ENCODE data around the gene ATOX1.
"Not testable (repeated sequence)": the region's sequence is repeated elsewhere in the genome, so short reads cannot be mapped to it uniquely, and the experiment has no call there.

The ATOX1 gene

DNA sequence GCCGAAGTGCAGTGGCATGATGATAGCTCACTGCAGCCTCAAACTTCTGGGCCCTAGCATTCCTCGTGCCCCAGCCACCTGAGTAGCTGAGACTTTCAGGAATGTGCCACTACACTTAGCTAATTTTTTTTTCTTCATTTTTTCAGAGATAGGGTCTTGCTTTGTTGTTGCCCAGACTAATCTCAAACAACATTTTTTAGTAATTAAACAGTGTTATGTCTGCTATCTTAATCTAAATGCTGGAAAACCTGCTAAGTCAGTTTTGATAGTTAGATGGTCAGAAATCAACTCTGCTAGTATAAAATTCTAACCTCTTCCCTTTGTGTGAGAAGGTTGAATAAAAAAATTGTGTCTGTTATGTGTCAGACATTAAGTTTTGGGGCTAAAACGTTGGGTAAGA lies 25.7 kb upstream of the ATOX1 start:
- FAIRE-seq (no peak), DNase-seq (ENCODE audit: insufficient read length, low spot score) (no peak)
- no peak for TF ChIP-seq PAX5 (IDR thresholded peaks at IDR 0.05; ENCODE audit: insufficient read depth, low read length, severe bottlenecking)
- no peak for TF ChIP-seq TAF1 (IDR thresholded peaks at IDR 0.05; ENCODE audit: low read depth, low read length)
- no peak for TF ChIP-seq POLR2A (IDR thresholded peaks at IDR 0.05; ENCODE audit: low read depth, low read length)
- no peak for TF ChIP-seq SPI1 (IDR thresholded peaks at IDR 0.05; ENCODE audit: low read depth, low read length)
- no peak for TF ChIP-seq POLR2AphosphoS5 (IDR thresholded peaks at IDR 0.05; ENCODE audit: low read depth, low read length)
- TF ChIP-seq POU2F2 (IDR thresholded peaks at IDR 0.05; ENCODE audit: low read depth, low read length), result no peak

DNA sequence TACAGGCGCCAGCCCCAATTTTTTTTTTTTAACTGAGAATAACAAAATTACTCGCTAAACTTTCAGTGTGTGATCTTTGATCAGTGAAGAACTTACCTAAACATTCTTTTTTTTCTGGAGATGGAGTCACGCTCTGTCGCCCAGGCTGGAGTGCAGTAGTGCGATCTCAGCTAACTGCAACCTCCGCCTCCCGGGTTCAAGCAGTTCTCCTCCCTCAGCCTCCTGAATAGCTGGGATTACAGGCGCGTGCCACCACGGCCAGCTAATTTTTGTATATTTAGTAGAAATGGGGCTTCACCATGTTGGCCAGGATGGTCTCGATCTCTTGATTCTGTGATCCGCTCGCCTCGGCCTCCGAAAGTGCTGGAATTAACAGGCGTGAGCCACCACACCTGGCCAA lies 25.2 kb upstream of the ATOX1 start:
- FAIRE-seq; DNase-seq (ENCODE audit: insufficient read length, low spot score): not testable (repeated sequence)

DNA sequence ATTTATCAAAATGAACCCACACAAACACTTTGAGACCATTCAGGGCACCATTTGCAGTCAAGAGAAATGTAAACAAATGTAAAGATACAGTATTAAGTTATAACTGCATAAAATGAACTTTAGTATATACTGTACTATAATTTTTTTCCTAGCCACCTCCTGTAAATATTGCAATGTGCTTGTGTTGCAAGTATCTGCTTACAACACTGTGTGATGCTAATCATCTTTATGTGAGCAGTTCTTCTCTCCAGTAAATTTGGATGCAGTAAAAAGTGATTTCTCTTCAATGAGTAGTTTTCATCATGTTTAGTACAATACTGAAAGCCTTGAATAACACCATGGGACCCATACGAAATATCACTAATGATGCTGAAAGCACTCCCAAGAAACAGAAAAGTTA lies 22.8 kb upstream of the ATOX1 start:
- FAIRE-seq (no peak), DNase-seq (ENCODE audit: insufficient read length, low spot score) (no peak)
- TF ChIP-seq TAF1 (IDR thresholded peaks at IDR 0.05; ENCODE audit: low read depth, low read length) (no peak), PAX5 (IDR thresholded peaks at IDR 0.05; ENCODE audit: insufficient read depth, low read length, severe bottlenecking) (no peak), POLR2A (IDR thresholded peaks at IDR 0.05; ENCODE audit: low read depth, low read length) (no peak), POLR2AphosphoS5 (IDR thresholded peaks at IDR 0.05; ENCODE audit: low read depth, low read length) (no peak), SPI1 (IDR thresholded peaks at IDR 0.05; ENCODE audit: low read depth, low read length) (no peak), POU2F2 (IDR thresholded peaks at IDR 0.05; ENCODE audit: low read depth, low read length) (no peak)

DNA sequence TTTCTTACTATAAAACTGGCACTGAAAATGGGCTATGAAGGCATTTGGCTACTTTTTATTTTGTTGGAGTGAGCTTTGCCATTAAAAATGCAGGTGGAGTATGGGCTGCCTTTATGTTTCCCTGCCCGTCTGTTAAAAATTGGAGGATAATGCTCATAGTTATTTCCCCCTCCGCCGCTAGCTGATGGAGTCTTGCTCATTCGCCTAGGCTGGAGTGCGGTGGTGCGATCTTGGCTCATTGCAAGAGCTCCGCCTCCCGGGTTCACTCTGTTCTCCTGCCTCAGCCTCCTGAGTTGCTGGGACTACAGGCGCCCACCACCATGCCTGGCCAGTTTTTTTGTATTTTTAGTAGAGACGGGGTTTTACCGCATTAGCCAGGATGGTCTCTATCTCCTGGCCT lies 21.9 kb upstream of the ATOX1 start:
- DNase-seq (ENCODE audit: insufficient read length, low spot score) (no peak), FAIRE-seq (no peak)
- no peak for TF ChIP-seq POU2F2 (IDR thresholded peaks at IDR 0.05; ENCODE audit: low read depth, low read length)

DNA sequence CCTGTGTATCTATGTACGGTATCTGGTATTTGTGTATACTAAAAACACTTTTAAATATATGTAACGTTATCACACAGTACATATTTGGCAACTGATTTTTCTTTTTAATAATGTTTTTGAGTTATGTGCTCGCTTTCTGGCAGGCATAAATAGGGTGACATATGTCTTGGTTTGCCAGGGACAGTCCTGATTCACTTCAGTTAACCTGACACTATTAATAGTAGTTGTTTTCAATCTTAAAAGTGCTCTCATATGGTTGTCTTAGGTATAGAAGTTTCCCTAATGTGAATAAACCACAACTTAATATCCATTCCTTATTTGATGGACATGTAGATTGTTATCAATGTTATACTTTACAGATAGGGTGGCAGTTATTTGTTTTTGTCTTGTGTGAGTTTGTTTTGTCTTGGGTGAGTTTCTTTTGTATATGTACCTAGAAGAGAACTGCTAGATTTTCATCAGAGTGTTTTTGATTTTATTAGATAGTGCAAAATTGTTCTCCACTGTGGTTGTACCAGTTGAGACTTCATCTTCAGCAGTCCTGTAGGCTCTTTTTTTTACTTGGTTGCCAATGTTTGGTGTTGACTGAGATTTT lies 21.2 kb upstream of the ATOX1 start:
- no peak for FAIRE-seq
- TF ChIP-seq SPI1 (IDR thresholded peaks at IDR 0.05; ENCODE audit: low read depth, low read length) (no peak), POU2F2 (IDR thresholded peaks at IDR 0.05; ENCODE audit: low read depth, low read length) (no peak), POLR2AphosphoS5 (IDR thresholded peaks at IDR 0.05; ENCODE audit: low read depth, low read length) (no peak), PAX5 (IDR thresholded peaks at IDR 0.05; ENCODE audit: insufficient read depth, low read length, severe bottlenecking) (no peak), TAF1 (IDR thresholded peaks at IDR 0.05; ENCODE audit: low read depth, low read length) (no peak), POLR2A (IDR thresholded peaks at IDR 0.05; ENCODE audit: low read depth, low read length) (no peak)

DNA sequence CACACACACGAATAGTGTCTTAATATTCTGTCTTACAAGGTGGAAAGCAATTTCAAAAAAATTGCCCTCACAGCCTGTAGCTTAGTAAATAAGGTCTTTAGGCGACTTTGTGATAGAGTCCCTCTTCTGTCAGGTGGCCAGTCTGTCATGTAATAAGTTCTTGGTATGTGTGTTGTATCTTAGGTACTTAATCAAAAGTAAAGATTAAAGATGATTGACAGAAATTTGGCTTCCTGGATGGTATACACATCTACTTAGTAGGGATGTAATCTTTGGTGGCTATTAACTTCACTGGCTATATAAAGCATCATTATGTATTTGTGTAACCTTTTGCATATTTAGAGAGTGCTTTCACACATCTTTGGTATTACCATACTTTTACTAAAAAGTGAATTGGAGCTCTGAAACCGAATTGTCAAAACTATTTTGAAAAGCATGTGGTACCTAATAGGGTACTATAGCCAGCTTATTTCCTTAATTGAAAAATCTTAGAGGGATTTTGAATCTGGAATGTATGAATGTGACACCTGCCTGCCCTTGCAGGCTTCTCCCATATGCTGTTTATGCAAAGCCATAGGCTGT lies 16.7 kb upstream of the ATOX1 start:
- no peak for FAIRE-seq
- no peak for DNase-seq (ENCODE audit: insufficient read length, low spot score)
- TF ChIP-seq POU2F2 (IDR thresholded peaks at IDR 0.05; ENCODE audit: low read depth, low read length) (no peak), POLR2AphosphoS5 (IDR thresholded peaks at IDR 0.05; ENCODE audit: low read depth, low read length) (no peak), TAF1 (IDR thresholded peaks at IDR 0.05; ENCODE audit: low read depth, low read length) (no peak), SPI1 (IDR thresholded peaks at IDR 0.05; ENCODE audit: low read depth, low read length) (no peak), PAX5 (IDR thresholded peaks at IDR 0.05; ENCODE audit: insufficient read depth, low read length, severe bottlenecking) (no peak), POLR2A (IDR thresholded peaks at IDR 0.05; ENCODE audit: low read depth, low read length) (no peak)

More for the DNA sequence above, 21.2 kb upstream of the ATOX1 start:
- no peak for DNase-seq (ENCODE audit: insufficient read length, low spot score)

DNA sequence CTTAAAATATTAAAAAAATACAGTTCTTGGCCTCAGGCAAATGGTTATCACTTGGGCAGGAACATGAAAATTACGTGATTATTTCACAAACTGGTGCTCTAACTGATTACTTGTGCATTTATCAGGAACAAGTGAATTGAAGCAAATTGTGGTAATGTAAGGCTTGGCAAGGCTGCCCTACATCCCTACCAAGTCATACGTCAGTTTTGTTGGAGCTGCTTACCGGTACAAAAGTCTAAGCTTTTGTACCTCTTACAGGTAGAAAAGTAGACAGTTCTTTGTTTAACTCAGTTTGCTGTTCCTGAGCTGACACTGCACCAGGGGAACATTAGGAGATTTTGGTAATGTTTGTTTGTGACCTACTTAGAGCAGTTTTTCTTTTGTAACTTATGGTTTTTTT lies 15.5 kb upstream of the ATOX1 start:
- DNase-seq (ENCODE audit: insufficient read length, low spot score) (no peak), FAIRE-seq (no peak)
- TF ChIP-seq POLR2AphosphoS5 (IDR thresholded peaks at IDR 0.05; ENCODE audit: low read depth, low read length) (no peak), TAF1 (IDR thresholded peaks at IDR 0.05; ENCODE audit: low read depth, low read length) (no peak), POU2F2 (IDR thresholded peaks at IDR 0.05; ENCODE audit: low read depth, low read length) (no peak), PAX5 (IDR thresholded peaks at IDR 0.05; ENCODE audit: insufficient read depth, low read length, severe bottlenecking) (no peak), SPI1 (IDR thresholded peaks at IDR 0.05; ENCODE audit: low read depth, low read length) (no peak), POLR2A (IDR thresholded peaks at IDR 0.05; ENCODE audit: low read depth, low read length) (no peak)

DNA sequence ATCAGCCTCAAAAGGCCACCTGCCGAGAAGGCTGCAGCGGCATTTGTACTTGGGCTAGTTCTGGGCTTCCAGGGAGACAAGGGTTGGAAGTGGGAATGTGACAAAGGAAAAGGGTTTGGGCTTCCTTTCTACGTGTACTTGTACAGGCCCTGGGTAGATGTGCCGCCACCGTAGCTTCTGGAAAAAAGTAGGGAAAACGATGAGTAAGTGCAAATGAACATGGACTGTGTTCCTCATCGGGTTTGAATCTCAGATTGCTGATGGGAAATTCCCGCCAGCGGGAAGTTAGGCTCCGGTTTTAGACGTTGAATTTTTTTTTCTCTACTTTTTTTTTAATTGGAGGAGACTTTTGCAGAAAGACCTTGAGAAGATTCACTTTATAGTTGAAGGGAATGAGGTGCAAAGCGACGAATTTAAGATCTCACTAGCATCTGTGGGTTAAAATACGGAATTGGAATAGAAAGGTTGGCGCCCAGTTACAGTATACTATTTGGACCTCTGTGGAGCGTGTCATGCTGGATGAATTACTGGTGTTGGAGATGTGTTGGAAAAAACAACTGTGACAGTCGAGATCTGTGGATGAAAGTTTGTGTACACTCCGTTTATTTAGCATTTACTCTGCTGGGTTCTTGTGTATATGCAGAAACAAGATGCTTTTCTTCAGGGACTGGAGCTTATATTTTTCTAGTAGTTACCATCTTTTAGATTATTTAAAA lies 14.6 kb upstream of the ATOX1 start:
- FAIRE-seq (peak; percentile 45), DNase-seq (ENCODE audit: insufficient read length, low spot score) (no peak)
- no peak for TF ChIP-seq PAX5 (IDR thresholded peaks at IDR 0.05; ENCODE audit: insufficient read depth, low read length, severe bottlenecking)
- TF ChIP-seq POLR2A (IDR thresholded peaks at IDR 0.05; ENCODE audit: low read depth, low read length), result 0 out of 2 replicates have a peak, but pooled peaks have one; percentile 4
- TF ChIP-seq POLR2AphosphoS5 (IDR thresholded peaks at IDR 0.05; ENCODE audit: low read depth, low read length), result no peak; the same call in 1 of the 2 replicates
- no peak for TF ChIP-seq TAF1 (IDR thresholded peaks at IDR 0.05; ENCODE audit: low read depth, low read length)
- TF ChIP-seq SPI1 (IDR thresholded peaks at IDR 0.05; ENCODE audit: low read depth, low read length), result no peak
- TF ChIP-seq POU2F2 (IDR thresholded peaks at IDR 0.05; ENCODE audit: low read depth, low read length), result 0 out of 2 replicates have a peak, but pooled peaks have one; percentile 5

DNA sequence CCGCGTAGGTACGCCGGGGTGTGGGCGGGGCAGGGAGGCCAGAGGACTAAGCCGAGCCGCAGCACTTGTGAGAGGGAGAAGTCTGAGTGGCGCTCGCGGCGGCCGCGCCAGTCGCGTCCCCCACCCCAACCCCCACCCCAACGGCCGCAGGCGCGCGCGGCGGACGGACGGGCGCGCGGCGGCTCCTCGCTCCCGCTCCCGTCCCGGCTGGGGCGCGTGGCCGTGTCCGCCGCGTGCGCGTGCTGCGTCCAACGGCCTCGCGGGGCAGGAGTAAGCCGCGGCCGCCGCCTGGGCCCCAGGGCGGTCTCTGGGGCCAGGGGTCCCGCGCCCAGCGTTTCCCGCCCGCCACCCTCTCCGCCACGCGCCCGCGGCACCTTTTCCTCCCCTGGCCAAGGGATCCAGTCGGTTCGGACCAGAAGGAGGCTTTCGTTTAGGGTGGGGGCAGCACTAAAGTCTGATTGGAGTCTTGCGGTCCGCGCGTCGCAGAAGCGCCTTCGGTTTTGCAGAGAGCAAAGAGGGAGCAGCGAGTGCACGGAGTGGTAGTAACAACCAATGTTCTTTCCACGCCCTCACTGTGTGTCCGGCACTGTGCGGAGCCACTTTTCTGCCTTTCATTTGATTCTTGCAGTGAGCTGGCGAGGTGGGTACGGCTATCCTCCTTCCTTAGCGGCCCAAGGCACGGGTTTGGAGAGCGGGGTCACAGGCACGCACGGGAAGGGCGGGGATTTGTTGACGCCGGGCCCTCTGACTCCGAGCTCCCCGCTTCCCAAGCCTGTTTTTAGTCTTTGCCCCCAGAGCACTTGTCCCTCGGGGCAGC lies 13.8 kb upstream of the ATOX1 start:
- no peak; the same call in 1 of the 2 replicates for TF ChIP-seq TAF1 (IDR thresholded peaks at IDR 0.05; ENCODE audit: low read depth, low read length)
- no peak for TF ChIP-seq POU2F2 (IDR thresholded peaks at IDR 0.05; ENCODE audit: low read depth, low read length)
- 0 out of 2 replicates have a peak, but pooled peaks have one; percentile 27 for TF ChIP-seq POLR2A (IDR thresholded peaks at IDR 0.05; ENCODE audit: low read depth, low read length)
- no peak for TF ChIP-seq PAX5 (IDR thresholded peaks at IDR 0.05; ENCODE audit: insufficient read depth, low read length, severe bottlenecking)
- TF ChIP-seq POLR2AphosphoS5 (IDR thresholded peaks at IDR 0.05; ENCODE audit: low read depth, low read length), result no peak; the same call in 1 of the 2 replicates
- peak; percentile 56; the same call in 1 of the 2 replicates for TF ChIP-seq SPI1 (IDR thresholded peaks at IDR 0.05; ENCODE audit: low read depth, low read length)
- DNase-seq (ENCODE audit: insufficient read length, low spot score), result no peak
- no peak for FAIRE-seq
